VCaP (cell line): ENCODE data around the gene XRCC3.
A peak's percentile ranks its signal among the peaks of the same experiment; 100 is the strongest.

Experiments
- H3K27ac ChIP-seq: fragments of 450-650 bp; 2 replicates; pipeline ENCODE4 v1.5.1; 2017
- TF ChIP-seq, protein P1 (sequence below): fragments of 450-650 bp; conservative IDR thresholded peaks from 2 replicates; pipeline ENCODE4 v1.5.1; 2017; ENCODE audit warnings: mild to moderate bottlenecking, moderate library complexity

XRCC3 gene

DNA sequence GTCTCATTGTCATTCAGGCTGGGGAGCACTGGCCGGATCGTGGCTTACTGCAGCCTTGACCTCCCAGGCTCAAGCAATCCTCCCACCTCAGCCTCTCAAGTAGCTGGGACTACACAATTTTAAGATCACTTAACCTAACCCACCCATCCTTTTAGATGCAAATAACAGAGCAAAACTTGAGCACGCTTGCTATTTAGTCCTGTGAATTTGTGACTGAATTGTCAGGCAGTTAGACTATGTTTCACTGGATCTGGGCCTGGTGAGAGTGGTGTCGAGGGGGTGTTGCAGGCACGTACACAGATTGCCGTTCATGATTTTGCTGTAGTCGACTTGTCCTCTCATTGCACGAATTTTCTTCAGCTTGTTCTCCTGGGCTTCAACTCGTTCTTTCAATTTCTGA is 38.5 kb upstream of the XRCC3 start:
- TF ChIP-seq, protein P1, sequence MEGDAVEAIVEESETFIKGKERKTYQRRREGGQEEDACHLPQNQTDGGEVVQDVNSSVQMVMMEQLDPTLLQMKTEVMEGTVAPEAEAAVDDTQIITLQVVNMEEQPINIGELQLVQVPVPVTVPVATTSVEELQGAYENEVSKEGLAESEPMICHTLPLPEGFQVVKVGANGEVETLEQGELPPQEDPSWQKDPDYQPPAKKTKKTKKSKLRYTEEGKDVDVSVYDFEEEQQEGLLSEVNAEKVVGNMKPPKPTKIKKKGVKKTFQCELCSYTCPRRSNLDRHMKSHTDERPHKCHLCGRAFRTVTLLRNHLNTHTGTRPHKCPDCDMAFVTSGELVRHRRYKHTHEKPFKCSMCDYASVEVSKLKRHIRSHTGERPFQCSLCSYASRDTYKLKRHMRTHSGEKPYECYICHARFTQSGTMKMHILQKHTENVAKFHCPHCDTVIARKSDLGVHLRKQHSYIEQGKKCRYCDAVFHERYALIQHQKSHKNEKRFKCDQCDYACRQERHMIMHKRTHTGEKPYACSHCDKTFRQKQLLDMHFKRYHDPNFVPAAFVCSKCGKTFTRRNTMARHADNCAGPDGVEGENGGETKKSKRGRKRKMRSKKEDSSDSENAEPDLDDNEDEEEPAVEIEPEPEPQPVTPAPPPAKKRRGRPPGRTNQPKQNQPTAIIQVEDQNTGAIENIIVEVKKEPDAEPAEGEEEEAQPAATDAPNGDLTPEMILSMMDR: no peak
- H3K27ac ChIP-seq: no peak overlapping the region

DNA sequence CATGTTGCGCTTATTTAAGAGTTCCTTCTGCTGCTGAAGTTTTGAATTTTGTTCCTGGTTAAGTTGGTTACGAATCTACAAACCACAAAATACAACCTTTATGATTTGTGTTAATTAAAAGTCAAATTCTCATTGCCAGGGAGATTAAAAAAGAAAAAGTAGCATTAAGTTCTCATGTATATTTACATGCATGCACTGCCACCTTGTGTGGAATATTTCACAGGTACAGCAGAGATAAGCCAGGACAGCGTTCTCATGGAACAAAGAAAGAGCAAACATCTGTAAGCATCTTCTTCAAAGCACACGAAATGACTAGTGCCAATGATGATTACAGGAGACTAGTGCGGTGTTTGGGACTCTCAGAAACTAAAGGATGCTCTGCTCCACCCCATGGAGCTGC is 34.6 kb upstream of the XRCC3 start:
- no peak overlapping the region for H3K27ac ChIP-seq
- TF ChIP-seq, protein P1: 0 out of 2 replicates have a peak, but pooled peaks have one; percentile 27

DNA sequence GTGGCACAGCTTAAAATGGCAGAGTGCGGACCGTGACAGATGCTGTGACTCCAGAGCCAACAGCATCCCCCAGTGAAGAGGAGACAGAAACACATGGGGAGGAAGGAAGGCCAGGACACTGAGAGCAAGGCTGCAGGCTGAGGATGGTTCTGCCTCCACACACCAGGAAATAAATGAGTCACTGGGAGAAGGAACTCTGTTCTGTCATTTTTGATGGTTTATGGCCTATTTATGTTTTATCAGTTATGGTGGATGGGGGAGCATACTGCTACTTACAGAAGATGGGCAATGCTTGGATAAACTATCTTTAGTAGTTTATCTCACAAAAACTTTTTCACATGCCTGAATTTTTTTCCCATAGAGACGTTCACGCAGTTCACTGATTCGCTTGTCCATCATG is 34.2 kb upstream of the XRCC3 start:
- TF ChIP-seq, protein P1: no peak
- H3K27ac ChIP-seq: no peak overlapping the region

DNA sequence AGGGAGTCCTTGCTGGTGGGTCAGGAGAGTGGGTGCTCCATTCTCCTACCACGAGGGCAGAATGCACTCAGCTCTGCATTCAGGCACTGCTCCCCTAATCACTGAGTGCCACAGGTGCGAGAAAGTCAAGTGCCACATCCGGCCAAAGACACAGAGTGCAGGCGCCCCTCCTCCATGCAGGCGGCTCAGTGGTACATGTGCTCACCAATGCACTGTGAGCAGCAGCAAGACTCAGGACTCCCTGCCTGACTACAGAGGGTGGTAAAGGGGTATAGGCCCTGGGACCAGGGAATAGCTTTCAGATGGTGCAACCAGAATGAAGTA is 33.2 kb upstream of the XRCC3 start:
- TF ChIP-seq, protein P1: no peak
- H3K27ac ChIP-seq: no peak overlapping the region

GRCh38 chr14:103746701-103747100 is 31.4 kb upstream of the XRCC3 start:
- no peak overlapping the region for H3K27ac ChIP-seq

DNA sequence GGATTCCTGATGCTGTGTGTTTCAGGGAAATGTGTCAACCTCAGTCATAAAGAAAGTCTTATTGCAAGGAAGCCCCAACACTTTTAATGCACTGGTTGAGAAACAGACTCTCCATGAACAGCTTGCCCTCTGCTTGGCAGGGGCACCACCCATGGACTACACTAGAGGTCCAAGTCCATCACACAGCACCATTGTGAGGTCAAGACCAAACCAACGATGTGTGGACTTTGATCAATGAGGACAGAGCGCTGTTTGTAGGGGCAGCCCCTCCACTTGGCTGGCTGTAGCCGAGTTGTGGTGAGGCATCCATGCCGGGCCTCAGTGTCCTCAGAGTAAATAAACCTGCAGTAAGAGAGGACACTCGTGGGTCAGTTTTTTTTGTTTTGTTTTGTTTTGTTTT is 30.2 kb upstream of the XRCC3 start:
- TF ChIP-seq, protein P1: no peak
- H3K27ac ChIP-seq: no peak overlapping the region

More at GRCh38 chr14:103746701-103747100, 31.4 kb upstream of the XRCC3 start:
- TF ChIP-seq, protein P1: no peak

DNA sequence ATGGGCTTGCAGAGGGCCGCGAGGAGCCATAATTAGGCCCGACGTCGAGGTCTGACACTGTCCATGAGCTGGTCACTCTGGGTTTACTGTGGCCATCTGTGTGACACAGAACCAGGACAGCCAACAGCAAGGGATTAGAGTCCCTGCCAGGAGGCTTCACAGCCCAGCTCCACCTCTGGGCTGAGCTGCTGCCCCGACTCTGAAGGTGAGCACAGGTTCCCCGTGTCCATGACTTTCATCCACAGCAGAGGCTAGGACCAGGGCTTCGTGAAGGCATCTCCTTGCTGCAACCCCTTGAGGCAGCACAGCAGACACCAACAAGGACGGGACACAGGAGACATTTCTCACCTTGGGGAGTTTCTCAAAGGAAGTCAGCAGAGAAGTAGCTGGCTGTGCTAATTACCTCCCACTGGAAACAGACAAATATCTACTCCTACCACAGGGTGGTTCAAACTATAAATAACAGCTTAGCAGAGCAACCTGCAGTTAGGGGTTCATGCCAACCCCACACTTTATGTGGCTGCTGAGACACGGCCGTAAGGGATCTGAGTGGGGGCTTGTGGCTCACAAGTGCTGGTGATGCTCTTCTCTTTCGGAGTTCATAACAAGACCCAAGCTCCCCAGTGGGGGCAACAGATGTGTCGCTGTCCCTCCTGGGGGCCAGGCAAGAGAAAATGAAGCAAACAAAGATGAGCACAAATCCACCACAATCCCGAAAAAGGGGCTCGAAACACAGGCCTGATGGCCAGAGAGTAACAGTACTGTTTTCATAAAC is 29.6 kb upstream of the XRCC3 start:
- H3K27ac ChIP-seq: no peak overlapping the region
- TF ChIP-seq, protein P1: no peak
